Hematopoietic multipotent progenitor cell treated with erythropoietin and hydrocortisone succinate and interleukin-3 and kit ligand, for 4 days (in vitro differentiated cells): ENCODE measurements around the gene CASQ1.

Experiments
- DNase-seq: peaks from one replicate; pipeline ENCODE4 v3.0.0-alpha.2; 2015

The CASQ1 gene

GRCh38 chr1:160189649-160190625 is at the start of gene CASQ1:
TSS of gene CASQ1 (plus strand) at chr1:160190575. CDS start at chr1:160190752, 177 bp downstream.
- no peak for DNase-seq

DNA sequence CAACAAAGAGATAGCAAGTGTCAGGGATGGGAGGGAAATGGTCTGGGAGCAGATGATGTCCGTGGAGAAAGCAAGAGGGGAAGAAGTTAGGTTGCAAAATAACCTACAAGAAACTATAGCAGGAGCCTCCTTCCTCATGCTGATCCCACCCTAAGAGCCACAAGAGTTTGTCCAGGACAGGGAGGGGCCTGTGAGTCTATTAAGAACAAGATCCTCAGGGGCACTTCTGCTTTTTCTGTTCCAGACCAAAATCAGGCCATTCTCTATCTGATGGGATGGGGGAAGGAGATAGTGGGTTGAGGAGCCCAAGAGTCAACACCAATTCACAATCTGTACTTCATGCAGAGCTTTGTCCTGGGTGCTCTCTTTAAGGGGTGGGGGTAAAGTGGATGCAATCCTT is 46.7 kb upstream of the CASQ1 start:
- peak; percentile 82 for DNase-seq

DNA sequence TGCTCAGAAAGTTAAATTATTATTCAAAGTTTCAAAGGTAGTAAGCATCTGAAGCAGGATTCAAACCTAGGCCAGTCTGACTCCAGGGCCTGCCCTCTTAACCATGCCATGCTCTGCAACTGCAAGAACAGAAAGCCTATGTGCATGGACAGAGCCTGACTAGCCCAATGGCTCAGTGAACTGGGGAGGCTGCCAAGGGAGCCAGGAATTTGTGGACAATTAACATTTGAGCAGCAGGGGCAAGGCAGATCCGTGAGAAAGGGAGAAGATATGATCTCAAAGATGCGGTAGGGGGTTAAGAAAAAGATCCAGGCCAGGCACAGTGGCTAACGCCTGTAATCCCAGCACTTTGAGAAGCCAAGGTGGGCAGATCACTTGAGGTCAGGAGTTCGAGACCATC is 45.5 kb upstream of the CASQ1 start:
- no peak for DNase-seq

GRCh38 chr1:160146107-160146506 is 44.3 kb upstream of the CASQ1 start:
- DNase-seq = no peak

DNA sequence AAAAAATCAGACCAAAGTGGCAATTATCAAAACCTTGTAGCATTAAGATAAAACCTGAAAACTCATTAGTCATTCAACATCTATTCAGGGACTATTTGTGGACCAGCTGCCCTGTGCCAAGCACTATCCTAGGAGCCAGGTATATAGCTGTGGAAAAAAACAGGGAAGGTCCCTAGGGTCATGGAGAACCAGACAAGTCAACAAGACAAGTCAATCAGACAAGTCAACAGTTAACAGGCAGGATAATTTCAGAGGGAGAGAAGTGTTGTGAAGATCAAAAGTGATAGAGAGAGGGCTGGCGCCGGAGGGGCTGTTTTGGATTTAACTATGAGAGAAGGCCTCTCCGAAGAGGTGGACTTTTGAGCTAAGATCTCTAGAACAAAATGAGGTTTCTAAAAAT is 42.3 kb upstream of the CASQ1 start:
- no peak for DNase-seq

DNA sequence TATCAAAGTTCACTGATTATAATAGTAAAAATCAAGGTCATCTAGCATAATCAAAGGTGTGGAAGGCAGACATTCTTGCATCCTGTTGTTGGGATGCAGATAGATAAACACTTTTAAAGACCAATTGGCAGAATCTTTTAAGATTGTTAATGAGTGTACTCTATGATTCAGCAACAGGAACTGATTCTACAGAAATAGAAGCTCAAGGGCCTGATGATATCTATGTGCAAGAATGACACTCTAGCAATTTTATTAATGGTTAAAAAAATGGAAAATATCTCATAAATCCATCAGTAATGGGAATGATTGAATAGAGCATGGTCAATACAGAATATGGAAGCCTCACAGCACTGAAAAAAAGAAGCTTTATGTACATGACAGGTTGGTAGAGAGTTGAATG is 41.1 kb upstream of the CASQ1 start:
- no peak for DNase-seq

GRCh38 chr1:160149716-160150115 is 40.7 kb upstream of the CASQ1 start:
- no peak for DNase-seq

GRCh38 chr1:160151303-160151702 is 39.1 kb upstream of the CASQ1 start, which contains the start of gene ATP1A4:
TSS of gene ATP1A4 (plus strand) at chr1:160151603. CDS start at chr1:160152041, 438 bp downstream.
- no peak for DNase-seq

- no peak for DNase-seq
Observed at GRCh38 chr1:160154790-160155189, 35.6 kb upstream of the CASQ1 start.

GRCh38 chr1:160156361-160156760 is 34.0 kb upstream of the CASQ1 start:
- DNase-seq = no peak

DNA sequence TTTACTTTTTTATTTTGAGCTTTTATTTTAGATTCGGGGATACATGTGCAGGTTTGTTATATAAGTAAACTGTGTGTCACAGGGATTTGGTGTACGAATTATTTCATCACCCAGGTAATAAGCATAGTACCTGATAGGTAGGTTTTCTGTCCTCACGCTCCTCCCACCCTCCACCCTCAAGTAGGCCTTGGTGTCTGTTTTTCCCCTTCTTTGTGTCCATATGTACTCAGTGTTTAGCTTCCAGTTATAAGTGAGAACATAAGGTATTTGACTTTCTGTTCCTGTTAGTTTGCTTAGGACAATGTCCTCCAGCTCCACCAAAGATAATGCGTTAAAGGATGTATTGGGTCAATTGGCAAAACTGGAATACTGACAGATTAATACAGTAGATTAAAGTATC is 33.2 kb upstream of the CASQ1 start:
- no peak for DNase-seq

DNA sequence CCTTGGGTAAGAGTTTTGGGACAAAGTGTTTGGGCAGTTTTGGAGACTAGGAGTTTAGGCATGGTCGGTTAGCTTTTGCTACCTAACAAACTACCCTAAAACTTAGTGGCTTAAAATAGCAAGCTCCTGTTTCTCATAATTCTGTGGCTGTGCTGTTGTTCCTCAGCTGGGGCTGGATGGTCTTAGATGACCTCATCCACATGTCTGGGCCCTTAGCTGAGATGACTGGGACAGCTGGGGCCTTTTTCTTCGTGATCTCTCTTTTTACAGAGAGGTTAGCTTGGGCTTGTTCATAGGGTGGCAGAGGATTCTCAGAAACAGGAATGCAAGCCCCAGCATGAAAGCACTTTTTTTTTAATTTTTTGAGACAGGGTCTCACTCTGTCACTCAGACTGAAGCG is 32.3 kb upstream of the CASQ1 start:
- DNase-seq = no peak

DNA sequence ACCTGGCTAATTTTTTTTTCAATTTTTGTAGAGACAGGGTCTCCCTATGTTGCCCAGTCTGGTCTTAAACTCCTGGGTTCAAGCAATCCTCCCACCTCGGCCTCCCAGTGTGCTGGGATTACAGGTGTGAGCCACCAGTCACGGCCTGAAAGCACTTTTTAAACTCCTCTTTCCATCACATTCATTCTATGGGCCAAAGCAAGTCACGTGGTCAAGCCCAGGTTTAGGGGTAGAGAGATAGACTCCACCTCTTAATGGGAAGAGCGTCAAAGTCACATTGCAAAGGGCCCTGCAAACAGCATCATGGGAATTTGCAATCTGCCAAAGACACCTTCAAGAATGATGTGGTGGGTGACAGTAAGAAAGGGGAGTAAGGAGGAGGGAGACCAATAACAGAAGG is 31.8 kb upstream of the CASQ1 start:
- DNase-seq = no peak

DNA sequence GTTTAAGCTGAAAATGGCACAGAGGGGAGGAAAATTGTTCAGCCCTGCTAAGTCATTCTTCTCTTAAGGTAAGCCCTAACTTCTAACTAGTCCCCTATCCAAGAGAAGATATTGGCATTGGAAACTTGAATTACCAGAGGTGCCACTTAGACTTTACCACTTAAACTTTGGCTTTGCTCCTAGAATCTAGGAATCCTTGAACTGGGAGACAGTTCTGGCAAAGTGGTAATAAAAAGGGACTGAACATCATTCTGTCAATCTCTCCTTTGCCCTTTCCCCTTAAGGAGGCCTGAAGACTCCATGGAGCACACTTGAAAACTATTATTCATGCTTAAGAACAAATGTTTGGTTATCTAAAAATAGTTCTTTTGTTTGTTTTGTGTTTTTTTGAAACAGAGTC is 30.5 kb upstream of the CASQ1 start:
- DNase-seq = no peak

GRCh38 chr1:160161965-160162705 is 28.2 kb upstream of the CASQ1 start:
- DNase-seq = peak; percentile 53

DNA sequence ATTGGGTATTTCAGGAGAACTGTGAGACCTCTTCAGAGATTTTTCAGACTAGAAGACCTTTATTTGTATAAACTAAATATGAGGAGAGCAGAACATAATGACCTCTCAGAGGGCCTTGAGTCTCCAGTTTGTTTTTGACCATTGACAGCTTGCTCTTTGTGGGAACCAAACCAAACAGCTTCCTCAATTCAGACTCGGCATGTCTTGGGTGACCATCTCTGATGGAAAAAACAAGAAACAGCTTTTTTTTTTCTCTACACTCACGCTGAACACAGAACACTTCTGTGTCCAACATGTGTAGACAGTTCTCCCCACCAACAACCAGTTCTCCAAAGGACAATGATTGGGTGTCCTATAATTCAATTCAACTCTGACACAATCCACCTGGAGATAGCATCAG is 27.4 kb upstream of the CASQ1 start:
- DNase-seq = peak; percentile 28

DNA sequence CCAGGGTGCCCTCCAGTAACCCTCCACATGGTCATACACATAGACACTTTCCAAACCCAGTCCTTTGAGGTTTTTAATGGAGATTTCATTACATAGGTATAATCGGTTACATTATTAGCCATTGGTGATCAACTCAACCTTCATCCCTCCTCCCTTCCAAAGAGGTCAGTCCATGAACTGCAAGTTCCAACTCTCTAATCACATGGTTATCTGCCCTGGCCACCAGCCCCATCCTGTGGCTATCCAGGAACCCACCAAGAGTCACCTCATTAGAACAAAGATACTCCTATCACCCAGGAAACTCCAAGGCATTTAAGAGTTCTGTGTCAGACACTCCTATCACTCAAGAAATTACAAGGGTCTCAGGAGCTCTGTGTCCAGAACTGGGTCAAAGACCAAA is 26.8 kb upstream of the CASQ1 start:
- peak; percentile 54 for DNase-seq

GRCh38 chr1:160164121-160164520 is 26.3 kb upstream of the CASQ1 start:
- peak; percentile 16 for DNase-seq

GRCh38 chr1:160166166-160166868 is 24.1 kb upstream of the CASQ1 start:
- peak; percentile 48 for DNase-seq

DNA sequence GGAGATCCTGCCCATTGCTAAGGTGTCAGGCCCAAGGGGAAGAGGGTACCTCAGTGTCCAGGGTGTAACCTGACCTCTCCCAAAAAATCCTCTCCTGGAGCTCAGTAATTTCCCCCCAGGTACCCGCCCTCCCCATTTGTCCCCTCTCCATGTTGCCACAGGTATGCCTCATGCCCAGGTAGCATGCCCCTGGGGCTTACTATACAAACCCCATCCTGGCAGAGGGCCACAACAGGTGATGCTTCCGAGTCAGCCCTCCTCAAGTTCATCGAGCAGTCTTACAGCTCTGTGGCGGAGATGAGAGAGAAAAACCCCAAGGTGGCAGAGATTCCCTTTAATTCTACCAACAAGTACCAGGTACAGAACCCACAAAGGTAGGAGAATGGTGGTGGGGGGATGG is 23.3 kb upstream of the CASQ1 start:
- DNase-seq = no peak

GRCh38 chr1:160167580-160167979 is 22.8 kb upstream of the CASQ1 start:
- DNase-seq = peak; percentile 37

GRCh38 chr1:160168016-160168415 is 22.4 kb upstream of the CASQ1 start:
- peak; percentile 35 for DNase-seq
